Measurements from ENCODE around the gene PCDH17. TPM values are rescaled to one million over a fixed set of nuclear protein-coding genes. Genes with fewer than 3 reads are reported as not detected.

Gene PCDH17
- total and polyA plus RNA-seq, 10 of the 15 experiments (the other 5 are each of a cell fraction or from before 2014, with no cell fraction given) = under 0.01 to 0.58 (median 0.07) TPM; not detected in 6

GRCh38 chr13:57760951-57761350 lies 129.4 kb downstream of the PCDH17 start:
- BruUV-seq (replicated peaks) = no TSS peak
- DNase-seq (ENCODE audit: low read depth, low spot score) (no peak), FAIRE-seq (no peak), ATAC-seq (no peak)
- no peaks in the 10 kb centered on the region for H3K9me3 ChIP-seq (replicated peaks; ENCODE audit: control insufficient read depth, insufficient read depth, low read length)
- no peaks in the 10 kb centered on the region for H3K79me2 ChIP-seq (ENCODE audit: control insufficient read depth, insufficient read depth, low read length)
- H3K27me3 ChIP-seq (replicated peaks in 1 of 2; ENCODE audit: control insufficient read depth in 2 of 2, insufficient read depth in 2 of 2, low read length in 1 of 2) = no peaks in the 10 kb centered on the region
- SMC1A ChIA-PET (ENCODE audit: uncharacterized antibody, unreplicated experiment) = interaction anchor here (0.8 kb wide), 1 partner anchor 136 kb away, joined by 3 read pairs; no protein-coding TSS in a partner anchor
- no peak overlapping the region for H3K9ac ChIP-seq (ENCODE audit: control insufficient read depth, insufficient read depth, low read length)
- no peaks in the 10 kb centered on the region for H3K4me1 ChIP-seq (ENCODE audit: control insufficient read depth, insufficient read depth, low read length)
- H3K36me3 ChIP-seq (ENCODE audit: control insufficient read depth in 2 of 2, insufficient read depth in 2 of 2, low read length in 1 of 2) = no peaks in the 10 kb centered on the region
- no peak overlapping the region for H2AFZ ChIP-seq (ENCODE audit: control insufficient read depth, low read depth, low read length)
- in situ Hi-C loops (cut with MboI) (no loop called here), intact Hi-C loops (cut with micrococcal nuclease; ENCODE audit: unreplicated experiment) (no loop called here)
- POLR2A ChIA-PET = no interaction called here
- CTCF ChIA-PET = no interaction called here
- H4K20me1 ChIP-seq (ENCODE audit: control insufficient read depth, insufficient read depth) = no peaks in the 10 kb centered on the region
- 2% methylated on average over 2 of the region's 2 CpGs for WGBS (ENCODE audit: insufficient coverage, insufficient replicate concordance, low lambda C conversion rate, missing lambda C conversion rate)
- no peak overlapping the region for H3K4me2 ChIP-seq (ENCODE audit: control insufficient read depth, insufficient read depth)
- no peak overlapping the region for H3K4me3 ChIP-seq
- RAD21 ChIA-PET (ENCODE audit: unreplicated experiment) = no interaction called here
- H3K27ac ChIP-seq (ENCODE audit: control insufficient read depth, insufficient read depth) = no peak overlapping the region
- TF ChIP-seq MLLT1 (IDR thresholded peaks at IDR 0.05) (no peak), MYC (IDR thresholded peaks at IDR 0.05; ENCODE audit: insufficient read depth, insufficient read length, insufficient replicate concordance, low read length, severe bottlenecking) (no peak), MTA3 (IDR thresholded peaks at IDR 0.05; ENCODE audit: borderline replicate concordance, low read length) (no peak), ATF2 (IDR thresholded peaks at IDR 0.05; ENCODE audit: low read length) (no peak), SMAD1 (IDR thresholded peaks at IDR 0.05; ENCODE audit: low read depth, partially characterized antibody) (no peak), ZNF592 (IDR thresholded peaks at IDR 0.05) (no peak), TCF12 (IDR thresholded peaks at IDR 0.05; ENCODE audit: low read depth, low read length) (no peak), EP300 (IDR thresholded peaks at IDR 0.05; ENCODE audit: borderline replicate concordance in 1 of 2, control insufficient read depth in 1 of 2, low read depth in 2 of 2, low read length in 2 of 2) (no peak), BCLAF1 (IDR thresholded peaks at IDR 0.05) (no peak), CBFB (IDR thresholded peaks at IDR 0.05; ENCODE audit: low read depth) (no peak), BACH1 (IDR thresholded peaks at IDR 0.05; ENCODE audit: borderline replicate concordance) (no peak), IKZF1 (conservative IDR thresholded peaks at IDR 0.05) (no peak), TBL1XR1 (IDR thresholded peaks at IDR 0.05; ENCODE audit: low read depth, low read length) (no peak), LARP7 (IDR thresholded peaks at IDR 0.05) (no peak)

Measured in GM12878 (cell line).